K562 (cell line): ENCODE results near the gene SLC7A11.

Source experiments
- CSDE1 ChIP-seq, 2 experiments: fragments of 450-650 bp; IDR thresholded peaks; 2 replicates each; pipeline ENCODE4 v1.6.1; 2016; ENCODE audit warnings: mild to moderate bottlenecking in 1 of 2
- CTCF ChIP-seq, 3 experiments: IDR thresholded peaks in 2 of 3; conservative IDR thresholded peaks in 1 of 3; 2 replicates each; pipeline ENCODE4 v1.5.1; 2011 to 2012; ENCODE audit warnings: low read length in 3 of 3, mild to moderate bottlenecking in 3 of 3, control low read depth in 2 of 3, improper control_type of control experiment in 1 of 3, inconsistent platforms in 1 of 3, low read depth in 1 of 3, mixed read lengths in 1 of 3, moderate library complexity in 1 of 3; ENCODE audit not compliant: insufficient read depth in 2 of 3
- NR2C1 ChIP-seq, 2 experiments: fragments of 450-650 bp; IDR thresholded peaks; 2 replicates each; pipeline ENCODE4 v1.6.1; 2017; ENCODE audit warnings: mild to moderate bottlenecking in 2 of 2, antibody characterized with exemption in 1 of 2, inconsistent platforms in 1 of 2, missing compliant biosample characterization in 1 of 2, missing genetic modification characterization in 1 of 2
- PYGO2 ChIP-seq: fragments of 450-650 bp; IDR thresholded peaks from 2 replicates; pipeline ENCODE4 v1.6.1; 2016; ENCODE audit warnings: mild to moderate bottlenecking, missing genetic modification characterization, moderate library complexity, missing compliant biosample characterization
- TEAD4 ChIP-seq, 2 experiments: sonication (generic) in 1 of 2; formaldehyde crosslinking in 1 of 2; IDR thresholded peaks; 2 replicates each; pipeline versions ENCODE4 v1.6.1 to v1.8.0; 2012 to 2022; ENCODE audit warnings: borderline replicate concordance in 1 of 2, inconsistent platforms in 1 of 2, low read length in 1 of 2, mild to moderate bottlenecking in 1 of 2, missing genetic modification reagents in 1 of 2
- ZNF589 ChIP-seq: fragments of 200-800 bp; sonication (Bioruptor generic); IDR thresholded peaks from 2 replicates; pipeline ENCODE4 v1.6.1; 2016; ENCODE audit warnings: low read depth, missing genetic modification characterization, missing compliant biosample characterization
- ZNF639 ChIP-seq, 2 experiments: fragments of 200-800 bp in 1 of 2; sonication (Bioruptor generic) in 1 of 2; sonication (generic) in 1 of 2; formaldehyde crosslinking in 1 of 2; IDR thresholded peaks in 1 of 2; conservative IDR thresholded peaks in 1 of 2; 2 replicates each; pipeline versions ENCODE4 v1.5.0 to v1.6.1; 2016 to 2020; ENCODE audit warnings: missing compliant biosample characterization in 1 of 2, missing genetic modification characterization in 1 of 2, missing genetic modification reagents in 1 of 2

- no peak for TF ChIP-seq TEAD4 (IDR thresholded peaks at IDR 0.05; ENCODE audit: low read length)
- no peak for TF ChIP-seq TEAD4 (CRISPR knock-in tag; IDR thresholded peaks at IDR 0.05; ENCODE audit: borderline replicate concordance)
- no peak for TF ChIP-seq CSDE1 (IDR thresholded peaks at IDR 0.05)
- TF ChIP-seq ZNF589 (CRISPR knock-in tag): no peak
- TF ChIP-seq CTCF (IDR thresholded peaks at IDR 0.05 in 2 of 3, conservative IDR thresholded peaks at IDR 0.05 in 1 of 3; ENCODE audit: insufficient read depth in 2 of 3, low read depth in 1 of 3, low read length in 3 of 3): no peak
- TF ChIP-seq NR2C1 (IDR thresholded peaks at IDR 0.05): no peak
- TF ChIP-seq NR2C1 (tag; IDR thresholded peaks at IDR 0.05): no peak
- no peak for TF ChIP-seq ZNF639 (CRISPR knock-in tag; conservative IDR thresholded peaks at IDR 0.05 in 1 of 2, IDR thresholded peaks at IDR 0.05 in 1 of 2)
- TF ChIP-seq PYGO2 (tag): no peak
Observed at GRCh38 chr4:138158746-138159297, 83.3 kb downstream of the SLC7A11 start.
